Activated CD4-positive, CD25-positive, alpha-beta regulatory T cell treated with anti-CD3 and anti-CD28 coated beads, Interleukin-2, amount 50 U/mL, for 24 hours (primary cell): ENCODE results near the gene MPRIP.
"Not testable (repeated sequence)": the region's sequence is repeated elsewhere in the genome, so short reads cannot be mapped to it uniquely, and the experiment has no call there.

Experiments
- ATAC-seq, 2 donors: fragments of 150-1000 bp; cut with Tn5 transposase; one replicate each; pipeline ENCODE4 v1.10.0; 2021; ENCODE audit warnings: mild to moderate bottlenecking in 1 of 2, moderate library complexity in 1 of 2

Gene MPRIP

DNA sequence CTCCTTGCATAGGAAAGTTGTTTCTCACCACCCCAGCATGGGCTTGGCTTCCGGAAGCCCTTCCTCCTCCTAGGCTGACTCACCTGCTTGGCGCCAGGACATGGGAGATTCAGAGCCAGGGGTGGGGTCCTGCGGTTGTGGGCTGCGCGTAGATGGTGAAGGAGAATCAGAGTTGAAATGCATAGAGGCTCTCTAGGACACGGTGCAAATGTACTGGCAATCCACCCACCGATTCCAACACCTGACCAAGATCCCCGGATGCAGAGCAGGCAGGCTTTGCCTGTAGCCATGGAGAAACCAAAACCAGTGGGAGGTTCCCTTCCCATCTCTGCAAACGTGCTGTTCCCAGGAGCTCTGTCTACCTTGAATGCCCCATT is 27.5 kb upstream of the MPRIP start:
- not testable (repeated sequence) for ATAC-seq

DNA sequence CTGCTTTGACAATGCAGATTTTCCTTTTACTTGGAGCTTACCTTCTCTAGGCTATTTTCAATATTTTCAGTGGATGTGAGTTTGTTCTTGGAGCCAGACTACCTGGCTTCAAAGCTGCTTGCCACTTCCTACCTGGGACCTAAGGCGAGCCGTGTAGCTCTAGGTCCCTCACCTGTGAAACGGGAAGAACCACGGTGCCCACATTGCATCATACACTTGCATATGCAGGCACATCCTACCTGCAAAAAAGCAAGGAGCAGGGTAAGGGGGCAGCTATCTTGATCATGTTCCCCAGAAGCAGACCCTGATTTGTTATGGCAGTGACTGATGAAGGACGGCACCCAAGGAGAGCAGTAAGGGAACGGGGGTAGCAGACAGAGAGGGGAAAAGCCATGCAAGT is 27.0 kb upstream of the MPRIP start:
- ATAC-seq = no peak

DNA sequence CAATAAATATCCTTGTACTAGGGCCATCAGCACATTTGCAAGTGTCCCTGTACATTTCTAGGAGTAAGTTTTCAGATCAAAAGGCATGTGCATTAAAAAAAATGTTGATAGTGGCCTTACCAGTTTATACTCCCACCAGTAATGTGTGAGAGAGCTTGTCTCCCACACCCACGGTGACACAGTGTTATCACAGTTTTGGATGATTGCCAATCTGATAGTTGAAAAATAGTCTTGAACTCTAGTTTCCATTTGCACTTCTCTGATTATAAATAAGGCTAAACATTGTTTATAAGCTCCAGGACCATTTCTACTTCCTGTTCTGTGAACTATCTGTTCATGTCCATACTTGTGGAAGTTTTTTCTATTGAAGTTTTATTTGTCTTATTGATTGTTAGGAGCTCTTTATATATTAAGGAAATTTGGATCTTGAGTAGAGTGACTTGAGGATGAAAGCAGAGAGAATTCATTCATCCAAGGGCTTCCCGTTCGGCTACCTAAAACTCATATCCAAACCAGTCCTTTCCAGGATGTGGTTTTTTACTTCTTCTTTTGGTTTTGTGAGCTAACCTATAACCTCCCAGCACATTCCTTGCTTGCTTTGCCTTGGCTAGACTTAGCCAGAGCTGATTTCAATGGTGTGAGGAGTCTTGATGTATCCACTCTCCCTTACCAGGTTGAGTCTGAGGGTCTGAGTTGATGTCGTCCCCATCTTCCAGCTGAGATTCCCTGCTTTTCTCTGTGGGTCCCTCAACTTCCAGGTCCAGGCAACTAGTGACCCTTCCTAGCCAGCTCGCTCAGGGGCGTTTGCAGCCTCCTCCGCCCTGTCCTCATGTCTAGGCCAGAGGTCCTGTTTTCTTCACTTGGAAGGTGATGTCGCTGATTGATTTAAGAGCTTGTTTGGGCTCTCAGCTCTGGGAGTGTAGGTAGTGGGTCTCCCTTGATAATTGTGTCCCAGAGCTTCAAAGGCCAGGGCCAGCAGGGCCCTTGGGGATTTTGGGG is 25.8 kb upstream of the MPRIP start:
- peak; percentile 38 to 71 for ATAC-seq

DNA sequence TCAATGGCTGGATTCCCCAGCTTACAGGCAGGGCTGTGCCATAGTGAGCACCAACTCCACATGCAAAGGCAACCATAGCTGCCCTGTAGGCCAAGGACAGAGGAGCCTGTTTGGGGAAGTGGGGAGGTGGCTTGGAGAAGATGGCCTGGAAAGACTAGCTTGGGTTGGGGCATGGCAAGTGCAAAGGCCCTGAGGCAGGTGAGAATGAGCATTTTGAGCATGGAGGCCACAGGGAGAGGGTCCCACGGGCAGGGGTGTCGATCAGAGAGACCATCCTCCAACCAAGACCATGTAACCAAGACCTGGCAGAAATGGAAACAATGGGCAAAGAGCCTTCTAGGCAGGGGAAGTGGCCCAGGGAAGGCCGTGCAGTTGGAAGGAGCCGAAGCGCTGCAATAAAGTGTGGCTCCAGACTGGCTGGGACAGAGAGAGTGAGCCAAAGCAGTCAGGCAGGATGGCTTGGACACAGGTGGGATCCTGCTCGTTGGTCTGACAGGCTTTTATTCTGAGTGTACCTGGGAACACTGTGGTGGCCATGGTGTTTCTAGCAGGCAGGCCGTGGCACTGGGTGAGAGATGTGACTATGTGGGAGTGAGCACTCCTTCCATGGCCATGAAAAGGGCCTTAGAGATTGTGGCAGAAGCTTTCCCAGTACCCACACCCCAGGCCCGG is 24.8 kb upstream of the MPRIP start:
- ATAC-seq = no peak

DNA sequence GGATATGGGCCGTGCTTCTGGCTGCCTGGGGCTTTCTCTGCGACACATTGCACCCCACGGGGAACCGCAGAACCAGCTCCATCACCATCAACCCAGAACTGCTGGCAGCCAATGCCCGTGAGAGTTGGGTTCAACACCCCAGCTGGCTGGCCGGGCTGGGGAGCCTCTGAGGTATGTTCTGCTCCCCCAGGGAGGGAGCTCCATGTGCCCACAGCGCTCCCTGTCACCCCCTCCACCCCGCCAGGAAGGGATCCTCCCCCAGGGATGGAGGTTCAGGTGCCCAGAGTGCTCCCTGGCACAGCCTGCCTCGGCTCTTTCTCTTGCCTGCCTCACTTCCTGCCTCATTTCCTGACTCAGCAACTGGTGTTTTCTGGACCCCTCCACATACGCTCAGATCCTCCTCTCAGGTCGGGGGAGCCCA is 24.2 kb upstream of the MPRIP start:
- no peak for ATAC-seq

DNA sequence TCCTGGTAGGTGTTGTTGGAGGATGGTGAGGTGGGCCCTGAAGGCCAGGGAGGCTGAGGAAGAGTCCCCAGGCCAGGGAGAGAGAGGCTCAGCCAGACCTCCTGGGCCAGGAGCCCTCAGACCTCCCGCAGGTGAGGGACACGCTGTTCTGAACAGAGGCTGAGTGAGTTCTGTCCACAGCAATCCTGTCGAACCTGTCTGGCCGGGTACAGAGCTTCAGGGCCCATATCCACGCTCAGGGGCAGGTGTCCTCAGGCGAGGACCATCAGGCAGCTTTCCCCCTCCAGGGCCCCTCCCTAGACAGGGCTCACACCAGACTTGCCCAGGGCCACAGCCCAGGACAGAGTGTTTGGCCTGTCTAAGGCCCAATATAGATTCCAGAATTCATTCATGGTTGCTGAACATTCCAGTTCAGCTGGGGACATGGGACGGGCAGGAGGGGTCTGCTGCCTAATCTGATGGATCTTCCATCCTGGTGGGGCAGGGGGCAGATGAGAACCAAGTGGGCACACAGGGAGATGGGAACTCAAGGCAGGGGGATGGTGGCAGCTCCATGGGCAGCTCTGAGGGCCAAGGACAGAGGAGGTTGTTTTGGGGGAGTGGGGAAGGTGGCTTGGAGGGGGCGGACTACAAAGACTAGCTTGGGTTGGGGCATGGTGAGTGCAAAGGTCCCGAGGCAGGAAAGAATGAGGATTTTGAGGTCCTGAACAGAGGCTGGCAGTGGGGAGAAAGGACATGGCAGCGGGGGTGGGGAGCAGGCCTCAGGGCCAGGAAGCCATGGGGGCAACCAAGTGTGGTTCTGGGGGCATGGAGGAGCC is 23.4 kb upstream of the MPRIP start:
- no peak for ATAC-seq

DNA sequence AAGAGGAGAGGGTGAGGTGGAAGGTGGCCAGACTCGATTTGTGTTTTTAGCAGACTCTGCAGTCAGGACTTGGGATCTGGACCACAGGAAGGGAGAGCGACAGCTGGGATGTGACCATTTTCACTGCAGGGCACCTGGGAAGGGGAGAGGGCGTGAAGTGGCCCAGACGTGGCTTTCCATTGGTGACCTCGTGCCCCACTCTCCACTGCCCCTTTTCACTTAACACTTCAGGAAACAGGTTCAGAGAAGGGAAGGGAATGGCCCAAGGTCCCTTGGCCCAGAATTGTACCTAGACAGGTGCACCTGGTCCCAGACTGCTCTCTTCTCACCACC is 22.9 kb upstream of the MPRIP start:
- no peak for ATAC-seq

DNA sequence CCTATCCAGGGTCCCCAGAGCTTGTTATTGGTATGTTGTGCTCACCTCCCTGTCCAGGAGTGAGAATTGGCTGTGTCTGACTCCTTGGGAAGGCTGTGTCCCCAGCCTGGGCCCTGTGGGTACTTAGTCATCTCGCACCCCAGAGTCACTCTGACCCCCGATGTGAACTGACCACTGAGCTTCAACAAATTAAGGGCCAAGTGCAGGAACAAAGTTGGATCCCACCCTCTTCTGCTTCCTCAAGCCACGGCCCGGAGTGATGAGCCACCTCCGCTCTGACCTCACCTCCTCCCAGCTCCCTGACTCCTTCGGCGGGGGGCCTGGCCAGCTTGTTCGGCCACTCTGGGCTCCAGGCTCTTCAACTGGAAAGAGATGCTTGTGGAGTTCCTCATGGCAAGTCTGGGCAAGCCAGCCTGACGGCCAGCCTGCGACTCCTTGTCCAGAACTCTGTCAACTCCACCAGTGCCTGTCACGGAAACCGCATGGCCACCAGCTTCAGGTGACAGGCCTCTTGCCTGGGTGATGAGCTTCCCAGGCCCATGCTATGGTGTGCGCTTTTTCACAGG is 22.3 kb upstream of the MPRIP start:
- no peak for ATAC-seq

DNA sequence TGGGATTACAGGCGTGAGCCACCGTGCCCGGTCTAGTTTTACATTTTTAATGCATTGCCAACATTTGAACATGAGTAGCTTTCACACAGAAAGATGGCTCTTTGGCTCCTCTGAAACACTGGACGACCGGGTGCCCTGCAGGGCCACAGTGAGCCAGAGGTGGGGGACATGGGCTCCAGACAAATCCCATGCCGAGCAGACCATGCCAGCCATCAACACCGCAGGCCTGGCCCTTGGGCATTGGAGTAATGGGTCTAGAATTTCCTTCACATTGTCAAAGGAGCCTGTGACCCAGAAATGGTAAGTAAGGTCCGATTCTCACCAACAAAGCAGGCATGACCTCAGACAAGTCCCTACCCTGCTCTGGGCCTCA is 21.4 kb upstream of the MPRIP start:
- no peak for ATAC-seq

DNA sequence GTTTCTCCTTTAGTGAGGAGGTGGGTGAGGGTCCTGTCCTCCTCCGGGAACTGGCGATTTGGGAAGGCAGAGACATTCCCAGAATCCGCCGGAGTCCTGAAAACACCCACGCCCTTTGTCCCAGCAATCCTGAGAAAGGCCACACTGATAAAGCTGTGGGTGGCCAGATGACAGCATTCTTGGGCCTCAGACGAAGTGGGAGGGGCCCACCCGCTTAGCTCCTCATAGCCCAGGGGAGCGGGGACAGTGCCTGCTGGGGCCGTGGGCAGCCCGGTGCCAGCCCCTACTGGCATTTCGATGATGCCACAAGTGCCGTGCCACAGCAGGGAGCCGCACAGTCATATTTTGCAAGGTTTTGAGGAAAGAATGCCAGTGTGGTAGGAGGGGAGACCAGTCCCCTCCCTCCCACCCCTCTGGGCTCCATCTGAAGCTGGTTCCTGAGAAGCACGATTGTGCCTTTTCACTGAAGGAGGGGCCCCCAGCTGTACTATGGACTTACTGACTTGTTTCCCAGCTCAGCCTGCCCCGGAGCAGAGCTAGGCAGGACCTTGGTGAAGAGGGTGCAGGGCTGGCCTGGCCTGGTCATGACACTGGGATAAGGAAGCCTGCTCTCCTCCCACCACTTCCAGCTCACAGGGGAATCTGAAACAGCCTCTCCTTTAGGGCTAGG is 20.9 kb upstream of the MPRIP start:
- ATAC-seq = no peak

DNA sequence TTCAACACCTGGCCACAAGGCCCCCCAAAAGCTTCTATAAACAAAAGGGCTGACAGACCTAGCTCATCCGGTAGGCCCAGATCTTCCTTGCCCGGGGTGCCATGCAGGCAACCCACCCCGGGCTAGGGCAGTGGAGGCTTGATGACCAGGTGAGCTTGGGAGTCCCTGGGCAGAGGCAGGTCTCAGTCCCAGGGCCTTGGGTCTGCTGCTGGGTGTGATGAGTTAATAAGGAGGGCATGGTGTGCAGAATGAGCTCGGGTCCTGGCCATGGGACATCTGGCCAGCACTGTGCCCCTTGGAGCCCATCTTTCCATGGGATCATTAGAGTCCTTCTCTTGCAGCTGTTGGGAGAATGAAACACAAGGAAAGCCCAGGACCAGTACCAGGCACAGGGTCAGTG is 20.2 kb upstream of the MPRIP start:
- no peak for ATAC-seq

DNA sequence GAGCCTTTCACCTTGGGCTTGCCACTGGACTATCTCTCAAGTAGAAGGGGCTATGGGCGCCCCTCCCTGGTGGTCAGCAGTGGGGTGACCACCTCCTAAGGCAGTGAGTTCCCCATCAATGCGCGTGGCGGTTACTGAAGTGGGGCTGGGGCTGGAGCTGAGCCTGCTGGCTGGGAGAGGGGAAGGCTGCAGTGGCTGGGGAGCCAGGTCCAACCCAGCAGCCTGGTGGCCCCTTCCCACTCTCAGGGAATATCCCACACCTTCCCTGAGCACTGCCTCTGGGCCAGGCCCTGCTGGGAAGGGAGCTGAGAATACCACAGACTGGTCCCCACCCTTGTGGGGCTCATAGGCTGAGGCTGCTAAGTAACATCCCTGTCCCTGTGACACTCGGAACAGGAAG is 19.8 kb upstream of the MPRIP start:
- no peak for ATAC-seq

DNA sequence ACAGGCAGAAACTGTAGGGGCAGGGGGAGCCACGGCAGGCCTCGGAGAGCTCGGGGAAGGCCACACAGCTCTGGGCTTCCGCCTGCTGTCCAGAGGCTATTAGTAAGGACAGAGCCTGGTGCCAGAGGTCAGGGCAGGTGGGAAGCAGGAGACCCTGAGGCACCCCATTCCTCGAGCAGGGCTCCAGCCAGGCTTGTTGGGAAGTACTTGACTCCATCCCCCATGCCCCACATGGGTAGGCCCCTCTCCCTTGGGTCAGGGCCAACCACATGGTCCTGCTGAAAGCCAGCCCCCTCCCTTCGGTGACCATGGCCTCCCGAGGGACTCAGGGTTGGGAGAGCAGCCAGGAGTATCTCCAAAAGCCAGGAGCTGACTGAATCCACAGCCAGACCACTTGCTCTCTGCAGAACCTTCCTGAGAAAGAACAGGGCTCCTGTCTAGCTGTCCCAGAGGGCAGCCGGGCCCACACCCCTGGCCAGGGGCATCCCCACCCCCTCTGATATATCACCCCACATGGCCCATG is 17.4 kb upstream of the MPRIP start:
- ATAC-seq = no peak

DNA sequence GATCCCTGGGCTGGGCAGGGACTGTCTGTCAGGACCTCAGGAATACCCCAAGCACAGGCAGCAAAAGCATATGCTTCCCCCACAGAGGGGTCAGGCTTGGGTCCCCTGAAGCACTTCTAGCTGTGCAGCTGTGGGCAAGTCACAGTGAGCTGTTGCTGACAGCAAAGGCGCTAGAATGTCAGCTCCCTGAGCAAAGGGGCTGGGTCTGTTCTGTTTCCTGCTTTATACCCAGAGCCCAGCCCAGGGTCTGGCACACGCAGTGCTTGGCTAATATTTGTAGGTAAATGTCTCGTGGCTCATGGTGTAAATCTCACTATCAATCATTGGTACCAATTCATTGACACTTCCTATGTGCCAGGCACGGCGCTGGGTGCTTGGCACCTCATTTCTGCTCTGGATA is 16.6 kb upstream of the MPRIP start:
- ATAC-seq = no peak

DNA sequence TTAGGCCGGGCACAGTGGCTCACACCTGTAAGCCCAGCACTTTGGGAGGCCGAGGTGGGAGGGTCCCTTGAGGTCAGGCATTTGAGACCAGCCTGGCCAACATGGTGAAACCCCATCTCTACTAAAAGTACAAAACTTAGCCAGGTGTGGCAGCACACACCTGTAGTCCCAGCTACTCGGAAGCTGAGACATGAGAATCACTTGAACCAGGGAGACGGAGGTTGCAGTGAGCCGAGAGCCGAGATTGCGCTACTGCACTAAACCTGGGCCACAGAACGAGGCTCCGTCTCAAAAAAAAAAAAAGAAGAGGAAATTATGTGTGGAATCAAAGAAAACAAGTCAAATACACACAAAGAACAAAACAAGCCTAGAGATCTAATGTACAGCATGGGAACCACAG is 16.1 kb upstream of the MPRIP start:
- ATAC-seq = no peak

DNA sequence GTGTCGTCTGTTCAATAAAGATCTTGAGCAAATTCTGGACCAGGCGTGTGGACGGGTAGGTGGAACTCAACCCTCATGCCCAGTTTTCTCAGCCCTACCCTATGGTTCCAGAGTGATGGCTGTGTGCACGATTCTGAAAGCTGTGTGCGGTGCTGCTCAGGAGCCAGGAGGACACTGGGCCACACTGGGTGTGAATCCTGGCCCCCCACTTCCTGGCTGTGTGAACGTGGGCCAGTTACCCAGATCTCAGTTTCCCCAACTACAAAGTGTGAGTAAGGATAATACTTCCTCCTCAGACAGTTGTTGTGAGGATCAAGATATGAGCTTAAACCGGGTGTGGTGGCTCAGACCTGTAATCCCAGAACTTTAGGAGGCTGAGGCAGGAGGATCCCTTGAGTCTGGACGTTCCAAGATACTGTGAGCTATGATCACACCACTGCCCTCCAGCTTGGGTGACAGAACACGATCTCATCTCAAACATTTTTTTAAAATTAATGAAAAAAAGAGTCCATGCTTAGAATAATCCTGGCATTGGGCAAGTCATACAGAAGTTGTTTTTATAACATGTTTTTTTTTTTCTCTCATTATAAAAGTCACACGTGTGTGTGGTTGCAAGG is 14.7 kb upstream of the MPRIP start:
- ATAC-seq = no peak

DNA sequence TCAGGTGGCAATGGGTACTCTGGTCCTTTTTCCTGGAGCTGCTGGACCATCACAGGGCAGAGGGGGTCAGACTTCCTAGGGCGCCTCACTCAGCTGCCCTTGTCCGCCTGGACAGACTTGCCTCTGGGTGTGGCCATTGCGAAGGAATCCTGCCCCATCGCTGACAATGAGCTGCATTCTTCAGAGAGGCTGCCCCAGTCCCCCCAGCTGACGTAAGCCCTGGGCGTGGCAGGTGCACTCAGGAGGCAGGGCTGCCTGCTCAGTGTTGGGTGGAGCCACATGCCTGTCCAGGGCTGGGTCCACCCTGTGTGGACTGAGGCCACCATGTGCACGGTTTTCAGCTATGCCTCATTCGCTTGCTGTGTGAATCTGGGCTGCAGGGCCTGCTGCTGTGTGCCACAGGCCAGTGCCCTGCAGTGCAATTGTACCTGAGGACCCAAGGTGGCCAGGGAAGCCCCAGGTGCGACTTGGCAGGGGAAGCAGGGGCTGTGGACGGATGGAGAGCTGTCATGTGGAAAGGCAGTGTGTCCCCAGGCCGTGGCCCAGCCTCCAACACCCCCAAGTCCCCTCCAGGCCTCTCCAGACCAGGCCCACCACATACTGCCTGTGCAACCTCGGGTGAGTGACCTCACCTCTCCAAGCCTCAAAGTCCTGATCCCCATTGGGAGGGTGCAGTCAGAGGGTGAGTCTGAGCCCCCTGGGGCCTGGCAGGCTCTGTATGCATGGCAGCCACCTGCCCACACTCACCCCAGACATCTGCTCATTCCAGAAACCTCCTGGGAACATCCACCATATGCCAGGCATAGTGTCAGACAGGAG is 14.0 kb upstream of the MPRIP start:
- ATAC-seq = no peak

DNA sequence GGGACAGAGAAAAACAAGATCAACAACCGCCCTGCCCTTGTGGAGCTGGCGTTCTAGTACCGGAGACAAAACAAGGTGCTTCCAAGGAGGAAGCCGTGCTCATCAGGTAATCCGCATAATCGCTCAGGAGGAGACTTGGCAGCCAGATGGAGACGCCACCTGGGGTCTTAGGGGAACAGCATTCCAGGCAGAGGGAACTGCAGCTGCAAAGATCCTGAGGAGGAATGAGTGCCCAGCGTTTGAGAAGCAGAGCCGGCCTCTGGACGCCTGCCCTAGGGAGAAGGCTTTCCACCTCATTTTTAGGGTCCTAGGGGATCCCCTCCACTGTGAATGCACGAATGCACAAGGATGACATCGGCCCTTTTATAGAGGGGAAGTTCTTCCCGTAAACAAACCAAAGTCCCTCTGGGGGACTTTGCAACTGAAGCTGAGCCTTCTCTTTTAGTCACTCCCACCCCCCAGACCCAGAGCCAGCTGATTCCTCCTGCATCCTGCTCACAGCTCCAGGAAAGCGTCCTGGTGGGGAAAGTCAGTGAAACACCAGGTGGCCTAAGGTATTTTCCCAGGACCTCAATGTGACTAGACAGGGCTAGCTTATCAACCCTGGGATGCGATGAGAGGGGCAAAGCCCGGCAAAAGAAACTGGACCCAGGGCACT is 13.2 kb upstream of the MPRIP start:
- ATAC-seq = no peak

DNA sequence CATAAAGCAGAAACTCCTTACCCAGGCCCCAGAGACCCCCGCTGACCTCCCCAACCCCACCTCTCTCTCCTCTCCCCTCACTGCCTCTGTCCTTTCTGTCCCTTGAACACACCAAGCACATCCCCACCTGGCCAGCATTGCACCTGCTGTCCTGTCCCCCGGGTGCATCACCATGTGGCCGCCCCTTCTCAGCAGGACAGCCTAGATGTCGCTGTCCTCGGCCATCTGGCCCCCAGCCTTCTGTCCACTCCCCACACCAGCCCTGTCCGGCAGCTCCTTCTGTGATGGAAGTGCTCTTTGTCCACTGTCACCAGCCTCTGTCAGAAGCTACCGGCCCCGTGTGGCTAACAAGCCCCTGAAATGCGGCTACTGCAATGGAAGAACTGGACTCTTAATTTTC is 12.3 kb upstream of the MPRIP start:
- no peak for ATAC-seq

DNA sequence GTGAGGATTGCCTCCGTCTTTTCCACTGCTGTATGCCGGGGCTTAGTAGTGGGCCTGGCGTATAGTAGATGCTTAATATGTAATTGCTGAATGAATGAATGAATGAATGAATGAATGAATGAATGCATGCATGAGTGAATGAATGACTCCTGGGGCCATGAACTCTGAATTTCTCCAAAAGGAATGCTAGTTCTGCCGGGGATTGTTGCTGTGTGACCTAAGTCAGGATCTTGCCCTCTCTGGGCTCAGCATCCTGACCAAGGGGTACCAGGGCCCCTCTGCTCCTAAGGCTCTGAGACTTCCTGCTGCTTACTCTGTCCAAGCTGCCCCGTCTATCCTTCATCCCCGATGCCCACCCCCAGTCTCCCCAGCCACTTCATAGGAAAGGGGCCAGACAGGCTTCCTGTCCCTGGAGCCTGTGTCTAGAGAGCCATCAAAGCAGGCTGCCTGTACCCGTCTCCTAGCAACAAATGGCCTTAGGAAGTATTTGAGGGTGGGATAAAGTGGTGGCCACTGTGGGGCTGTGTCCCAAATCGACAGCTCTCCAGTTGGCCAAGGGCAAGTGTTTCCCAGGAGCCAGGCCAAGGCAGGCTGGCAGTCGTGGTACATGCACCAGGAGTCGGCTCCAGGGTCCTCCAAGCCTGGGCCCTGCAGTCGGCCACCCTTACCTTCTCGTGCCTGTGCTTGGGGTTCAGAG is 11.6 kb upstream of the MPRIP start:
- no peak for ATAC-seq
